Tibial nerve (tissue), 4 donors: Measurements from ENCODE around the gene GPATCH2L. TPM values are rescaled to one million over a fixed set of nuclear protein-coding genes. Genes with fewer than 3 reads are reported as not detected.

Source experiments
- DNase-seq, 2 donors: peaks; one replicate each; pipeline ENCODE4 v3.0.0-alpha.2; 2019; ENCODE audit warnings: low spot score in 2 of 2
- H3K27ac ChIP-seq, 4 donors: fragments of 200-600 bp; sonication (generic) in 3 of 4; one replicate each; pipeline ENCODE4 v1.5.1; 2017 to 2019; ENCODE audit warnings: mild to moderate bottlenecking in 1 of 4
- H3K27me3 ChIP-seq, 2 donors: fragments of 200-600 bp; sonication (generic) in 1 of 2; one replicate each; pipeline versions ENCODE4 v1.5.1 to v1.6.0; 2017 to 2019
- H3K36me3 ChIP-seq, 3 donors: fragments of 200-600 bp; sonication (generic); one replicate each; pipeline ENCODE4 v1.5.1; 2018 to 2019
- H3K4me1 ChIP-seq, 4 donors: fragments of 200-600 bp; sonication (generic) in 3 of 4; one replicate each; pipeline ENCODE4 v1.5.1; 2017 to 2019
- H3K4me3 ChIP-seq, 4 donors: fragments of 200-600 bp; sonication (generic) in 3 of 4; one replicate each; pipeline ENCODE4 v1.5.1; 2017 to 2019; ENCODE audit warnings: mild to moderate bottlenecking in 1 of 4, moderate library complexity in 1 of 4
- H3K9me3 ChIP-seq, 4 donors: fragments of 200-600 bp; sonication (generic) in 3 of 4; one replicate each; pipeline ENCODE4 v1.5.1; 2017 to 2019
- EP300 ChIP-seq, 2 donors: sonication (generic); formaldehyde crosslinking; IDR thresholded peaks; one replicate each; pipeline ENCODE4 v1.6.1; 2017; ENCODE audit warnings: antibody characterized with exemption in 2 of 2, mild to moderate bottlenecking in 1 of 2
- POLR2A ChIP-seq, 2 donors: fragments of 450-650 bp; IDR thresholded peaks; one replicate each; pipeline ENCODE4 v1.6.1; 2017; ENCODE audit warnings: antibody characterized with exemption in 2 of 2, mild to moderate bottlenecking in 2 of 2, moderate library complexity in 2 of 2
- WGBS, 2 donors: methylation state at CpG; one replicate each; pipeline ENCODE4 v1.1.5; 2018; 5-methylcytosine and 5-hydroxymethylcytosine counted together
- total RNA-seq, 4 donors: library from RNA; depleted of rRNA; stranded (reverse); fragments of >200 nt; gene quantifications; one replicate each; pipeline ENCODE4 v1.1.0, GENCODE V29; 2016
- TF ChIP-seq, protein P1 (sequence below), 5 experiments: fragments of 200-600 bp in 3 of 5; fragments of 450-650 bp in 2 of 5; sonication (generic) in 3 of 5; IDR thresholded peaks; one replicate each; pipeline ENCODE4 v1.5.1; 2016 to 2019; ENCODE audit warnings: antibody characterized with exemption in 5 of 5, mild to moderate bottlenecking in 3 of 5, moderate library complexity in 2 of 5

GPATCH2L gene
- total RNA-seq, 4 donors from 2014 or later: 56.1 to 76.8 (median 71.7) TPM

GRCh38 chr14:76208340-76208739 is 56.6 kb downstream of the GPATCH2L start:
- no peak overlapping the region for H3K4me3 ChIP-seq
- 30 to 35% methylated on average over 5 of the region's 5 CpGs for WGBS, 2 donors
- TF ChIP-seq, protein P1, sequence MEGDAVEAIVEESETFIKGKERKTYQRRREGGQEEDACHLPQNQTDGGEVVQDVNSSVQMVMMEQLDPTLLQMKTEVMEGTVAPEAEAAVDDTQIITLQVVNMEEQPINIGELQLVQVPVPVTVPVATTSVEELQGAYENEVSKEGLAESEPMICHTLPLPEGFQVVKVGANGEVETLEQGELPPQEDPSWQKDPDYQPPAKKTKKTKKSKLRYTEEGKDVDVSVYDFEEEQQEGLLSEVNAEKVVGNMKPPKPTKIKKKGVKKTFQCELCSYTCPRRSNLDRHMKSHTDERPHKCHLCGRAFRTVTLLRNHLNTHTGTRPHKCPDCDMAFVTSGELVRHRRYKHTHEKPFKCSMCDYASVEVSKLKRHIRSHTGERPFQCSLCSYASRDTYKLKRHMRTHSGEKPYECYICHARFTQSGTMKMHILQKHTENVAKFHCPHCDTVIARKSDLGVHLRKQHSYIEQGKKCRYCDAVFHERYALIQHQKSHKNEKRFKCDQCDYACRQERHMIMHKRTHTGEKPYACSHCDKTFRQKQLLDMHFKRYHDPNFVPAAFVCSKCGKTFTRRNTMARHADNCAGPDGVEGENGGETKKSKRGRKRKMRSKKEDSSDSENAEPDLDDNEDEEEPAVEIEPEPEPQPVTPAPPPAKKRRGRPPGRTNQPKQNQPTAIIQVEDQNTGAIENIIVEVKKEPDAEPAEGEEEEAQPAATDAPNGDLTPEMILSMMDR (IDR thresholded peaks at IDR 0.05): no peak
- TF ChIP-seq EP300 (IDR thresholded peaks at IDR 0.05) (no peak), POLR2A (IDR thresholded peaks at IDR 0.05) (no peak)
- no peak overlapping the region for H3K27ac ChIP-seq
- no peak for DNase-seq
- H3K9me3 ChIP-seq: peaks cover 0 to 10% (median 0%) of the 10 kb centered on the region in 4 donors
- no peaks in the 10 kb centered on the region for H3K4me1 ChIP-seq
- peaks cover 0 to 27% (median 0%) of the 10 kb centered on the region in 3 donors for H3K36me3 ChIP-seq
- no peaks in the 10 kb centered on the region for H3K27me3 ChIP-seq

DNA sequence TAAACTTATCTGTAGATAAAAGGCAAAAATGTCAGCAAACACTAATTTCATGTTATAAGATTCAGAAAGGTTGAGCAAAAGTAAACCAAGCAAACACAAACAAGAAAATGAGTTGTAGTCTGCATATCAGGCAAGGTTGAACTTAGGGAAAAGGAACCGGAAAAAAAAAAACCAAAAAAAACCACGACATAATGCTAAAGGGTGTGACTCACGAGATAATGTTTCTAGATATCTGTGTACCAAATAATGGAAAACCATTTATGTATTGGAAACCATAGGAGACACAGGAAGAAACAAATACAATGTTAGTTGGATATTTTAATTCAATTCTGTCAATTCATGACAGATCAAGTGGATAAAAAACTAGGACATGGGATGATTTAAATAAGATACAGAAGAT is 60.5 kb downstream of the GPATCH2L start:
- no peak for TF ChIP-seq POLR2A (IDR thresholded peaks at IDR 0.05)
- TF ChIP-seq EP300 (IDR thresholded peaks at IDR 0.05): no peak
- TF ChIP-seq, protein P1 (IDR thresholded peaks at IDR 0.05): no peak
- H3K9me3 ChIP-seq: peaks cover 0 to 19% (median 0%) of the 10 kb centered on the region in 4 donors
- no peaks in the 10 kb centered on the region for H3K36me3 ChIP-seq
- DNase-seq: no peak
- no peaks in the 10 kb centered on the region for H3K4me1 ChIP-seq
- H3K4me3 ChIP-seq: no peak overlapping the region
- no peaks in the 10 kb centered on the region for H3K27me3 ChIP-seq
- no peak overlapping the region for H3K27ac ChIP-seq
- WGBS, 2 donors: 84 to 92% methylated on average over 3 of the region's 3 CpGs

DNA sequence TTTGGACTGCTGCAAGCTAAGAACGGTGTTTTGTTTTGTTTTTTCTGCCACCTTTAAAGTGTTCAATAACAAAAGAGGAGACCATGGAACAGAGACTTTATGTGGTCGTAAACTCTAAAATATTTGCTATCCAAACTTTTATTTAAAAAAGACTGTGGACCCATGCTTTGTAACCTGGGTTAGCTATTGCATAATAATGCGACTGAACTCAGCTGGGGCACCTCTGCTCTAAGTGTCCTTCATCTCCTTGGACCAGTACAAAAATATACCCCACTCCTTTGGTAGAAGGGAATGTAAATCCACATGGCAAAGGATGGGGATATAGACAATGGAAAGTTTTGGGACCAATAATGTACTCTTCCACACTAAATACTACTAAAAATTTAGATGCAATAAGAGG is 65.5 kb downstream of the GPATCH2L start:
- no peak overlapping the region for H3K27ac ChIP-seq
- no peaks in the 10 kb centered on the region for H3K36me3 ChIP-seq
- peaks cover 0 to 27% (median 0%) of the 10 kb centered on the region in 4 donors for H3K9me3 ChIP-seq
- TF ChIP-seq EP300 (IDR thresholded peaks at IDR 0.05) (no peak), POLR2A (IDR thresholded peaks at IDR 0.05) (no peak)
- TF ChIP-seq, protein P1 (IDR thresholded peaks at IDR 0.05): no peak
- H3K27me3 ChIP-seq: no peaks in the 10 kb centered on the region
- DNase-seq: no peak
- WGBS, 2 donors: 76 to 84% methylated on average over 3 of the region's 3 CpGs
- no peak overlapping the region for H3K4me3 ChIP-seq
- H3K4me1 ChIP-seq: no peaks in the 10 kb centered on the region

DNA sequence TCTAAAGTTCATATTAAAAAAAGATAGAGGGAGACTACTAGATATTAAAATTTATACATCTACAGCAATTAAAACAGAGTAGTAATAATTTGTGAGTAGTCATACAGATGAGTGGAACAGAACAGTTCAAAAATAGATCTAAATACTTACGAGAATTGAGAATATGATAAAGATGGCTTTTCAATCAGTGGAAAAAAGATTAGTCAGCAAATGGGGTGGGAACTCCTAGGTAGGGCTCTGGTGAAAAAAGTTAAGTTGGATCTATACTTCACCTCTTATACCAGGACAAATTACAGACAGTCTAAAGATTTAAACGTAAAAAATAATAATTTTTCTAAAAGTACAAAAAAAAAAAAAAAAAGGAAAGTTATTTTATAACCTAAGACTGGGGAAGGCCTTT is 66.9 kb downstream of the GPATCH2L start:
- TF ChIP-seq POLR2A (IDR thresholded peaks at IDR 0.05) (no peak), EP300 (IDR thresholded peaks at IDR 0.05) (no peak)
- TF ChIP-seq, protein P1 (IDR thresholded peaks at IDR 0.05): no peak
- Histone ChIP-seq H3K27me3 (no peaks in the 10 kb centered on the region), H3K4me1 (no peaks in the 10 kb centered on the region), H3K9me3 (peaks cover 0 to 20% (median 0%) of the 10 kb centered on the region in 4 donors), H3K36me3 (no peaks in the 10 kb centered on the region), H3K27ac (no peak overlapping the region), H3K4me3 (no peak overlapping the region)
- DNase-seq: no peak
- 77 to 90% methylated on average over 2 of the region's 2 CpGs for WGBS, 2 donors

DNA sequence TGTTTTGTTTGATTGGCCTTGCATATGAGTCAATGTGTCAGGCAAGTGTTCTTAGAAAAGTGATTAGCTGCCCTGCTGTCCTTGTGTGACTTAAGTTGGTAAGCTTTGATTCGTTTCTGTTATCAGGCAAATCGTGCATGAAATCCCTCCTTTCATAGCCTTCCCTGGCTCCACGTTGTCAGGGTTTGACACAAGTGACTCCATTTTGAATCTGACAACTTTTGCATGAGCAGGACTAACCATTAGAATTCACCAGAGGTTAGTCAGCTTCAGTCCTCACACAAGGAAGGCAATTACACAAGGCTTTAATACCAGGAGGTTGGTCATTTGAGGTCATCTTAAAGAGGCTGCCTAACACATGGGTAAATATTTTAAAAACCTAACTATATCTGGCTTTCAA is 68.2 kb downstream of the GPATCH2L start:
- DNase-seq: no peak
- H3K9me3 ChIP-seq: peaks cover 0 to 27% (median 0%) of the 10 kb centered on the region in 4 donors
- no peak for TF ChIP-seq POLR2A (IDR thresholded peaks at IDR 0.05)
- TF ChIP-seq, protein P1 (IDR thresholded peaks at IDR 0.05): no peak
- H3K4me3 ChIP-seq: no peak overlapping the region
- 70 to 88% methylated on average over 3 of the region's 3 CpGs for WGBS, 2 donors
- H3K27ac ChIP-seq: no peak overlapping the region
- H3K4me1 ChIP-seq: no peaks in the 10 kb centered on the region
- H3K36me3 ChIP-seq: no peaks in the 10 kb centered on the region
- no peaks in the 10 kb centered on the region for H3K27me3 ChIP-seq
